IMR-90 (cell line): ENCODE results near the gene FANCE. TPM values are rescaled to one million over a fixed set of nuclear protein-coding genes. Genes with fewer than 3 reads are reported as not detected.

Experiments
- ATAC-seq: fragments of 200-7000 bp; cut with Tn5 transposase; 2 replicates; pipeline ENCODE4 v1.9.1; 2020; ENCODE audit warnings: low read depth, mild to moderate bottlenecking, moderate library complexity
- BruUV-seq: library from RNA; stranded (reverse); fragments of 400-500 nt; replicated peaks from 2 replicates; lab custom pipeline; 2021; lab: Mats Ljungman, UMichigan
- CTCF ChIA-PET: fragments of 300-600 bp; formaldehyde crosslinking; extraction: SDS; loops from one replicate; lab custom pipeline; 2021; ENCODE audit warnings: antibody characterized with exemption; lab: Yijun Ruan, JAX
- POLR2A ChIA-PET: fragments of 300-600 bp; sonication (Branson Sonifier 250); formaldehyde crosslinking; loops from one replicate; lab custom pipeline; 2022; ENCODE audit warnings: antibody characterized with exemption; ENCODE audit not compliant: unreplicated experiment; lab: Charles Lee
- DNase-seq: peaks from one replicate; pipeline ENCODE4 v3.0.0; 2013
- H2AFZ ChIP-seq: replicated peaks from 2 replicates; pipeline ENCODE3; 2013; ENCODE audit warnings: low read length, mild to moderate bottlenecking; ENCODE audit not compliant: poor library complexity
- H2AK5ac ChIP-seq: 2 replicates; pipeline ENCODE4 v1.6.1; 2013; ENCODE audit warnings: low read depth, low read length, inconsistent platforms
- H2AK9ac ChIP-seq: replicated peaks from 2 replicates; pipeline ENCODE3; 2013; ENCODE audit warnings: mild to moderate bottlenecking, low read depth, low read length, moderate library complexity; ENCODE audit not compliant: poor library complexity
- H2BK120ac ChIP-seq: 2 replicates; pipeline ENCODE4 v1.6.1; 2013; ENCODE audit warnings: low read depth, low read length, inconsistent platforms
- H2BK15ac ChIP-seq: 3 replicates; pipeline ENCODE4 v1.6.1; 2013; ENCODE audit warnings: low read depth, low read length, inconsistent platforms
- H2BK20ac ChIP-seq: 2 replicates; pipeline ENCODE4 v1.6.1; 2013; ENCODE audit warnings: low read depth, mild to moderate bottlenecking, inconsistent platforms, low read length, moderate library complexity
- H2BK5ac ChIP-seq: 2 replicates; pipeline ENCODE4 v1.6.1; 2013; ENCODE audit warnings: mild to moderate bottlenecking, low read depth, low read length, inconsistent platforms; ENCODE audit not compliant: poor library complexity, severe bottlenecking
- H3K14ac ChIP-seq: replicated peaks from 2 replicates; pipeline ENCODE4 v1.6.1; 2013; ENCODE audit warnings: low read depth, low read length, inconsistent platforms
- H3K18ac ChIP-seq: 2 replicates; pipeline ENCODE4 v1.6.1; 2013; ENCODE audit warnings: low read depth, low read length, control low read depth
- H3K23ac ChIP-seq: 2 replicates; pipeline ENCODE4 v1.6.1; 2013; ENCODE audit warnings: low read depth, low read length, inconsistent platforms
- H3K27ac ChIP-seq: 2 replicates; pipeline ENCODE4 v1.5.1; 2013; ENCODE audit warnings: mild to moderate bottlenecking, control low read depth, low read length; ENCODE audit not compliant: insufficient read depth
- H3K27me3 ChIP-seq: 2 replicates; pipeline ENCODE4 v1.6.1; 2013; ENCODE audit warnings: low read length; ENCODE audit not compliant: control insufficient read depth, insufficient read depth
- H3K36me3 ChIP-seq: 2 replicates; pipeline ENCODE4 v1.6.1; 2013; ENCODE audit warnings: low read length, mixed read lengths; ENCODE audit not compliant: control insufficient read depth, insufficient read depth
- H3K4ac ChIP-seq: 2 replicates; pipeline ENCODE4 v1.6.1; 2013; ENCODE audit warnings: low read depth, low read length, inconsistent platforms
- H3K4me1 ChIP-seq: 2 replicates; pipeline ENCODE4 v1.6.1; 2013; ENCODE audit warnings: low read length, mixed read lengths; ENCODE audit not compliant: control insufficient read depth, insufficient read depth
- H3K4me2 ChIP-seq: 2 replicates; pipeline ENCODE4 v1.6.1; 2013; ENCODE audit warnings: low read depth, mild to moderate bottlenecking, control low read depth, low read length, moderate library complexity
- H3K4me3 ChIP-seq: 2 replicates; pipeline ENCODE4 v1.5.1; 2013; ENCODE audit warnings: low read depth, mild to moderate bottlenecking, control low read depth, low read length, moderate library complexity; ENCODE audit not compliant: insufficient read depth
- H3K56ac ChIP-seq: 2 replicates; pipeline ENCODE4 v1.6.1; 2013; ENCODE audit warnings: low read length, inconsistent platforms; ENCODE audit not compliant: insufficient read depth; ENCODE audit errors: extremely low read depth
- H3K79me1 ChIP-seq, 2 experiments: 2 replicates each; pipeline ENCODE4 v1.6.1; 2013; ENCODE audit warnings: low read length in 2 of 2, inconsistent platforms in 1 of 2, low read depth in 1 of 2
- H3K9ac ChIP-seq: 2 replicates; pipeline ENCODE4 v1.6.1; 2013; ENCODE audit warnings: low read depth, low read length, control low read depth
- H3K9me1 ChIP-seq: 2 replicates; pipeline ENCODE4 v1.6.1; 2013; ENCODE audit warnings: low read length, inconsistent platforms; ENCODE audit not compliant: insufficient read depth
- H3K9me3 ChIP-seq: 2 replicates; pipeline ENCODE4 v1.6.1; 2013; ENCODE audit warnings: low read length; ENCODE audit not compliant: control insufficient read depth, insufficient read depth
- H4K20me1 ChIP-seq: 2 replicates; pipeline ENCODE4 v1.6.1; 2013; ENCODE audit warnings: low read length, inconsistent platforms; ENCODE audit not compliant: insufficient read depth
- H4K5ac ChIP-seq: 2 replicates; pipeline ENCODE4 v1.6.1; 2013; ENCODE audit warnings: mild to moderate bottlenecking, low read depth, low read length, control low read depth
- H4K8ac ChIP-seq, 2 experiments: 2 replicates each; pipeline ENCODE4 v1.6.1; 2013; ENCODE audit warnings: low read depth in 2 of 2, low read length in 2 of 2, control low read depth in 1 of 2, inconsistent platforms in 1 of 2
- H4K91ac ChIP-seq: 2 replicates; pipeline ENCODE4 v1.6.1; 2013; ENCODE audit warnings: low read depth, low read length, inconsistent platforms; ENCODE audit not compliant: insufficient read depth
- BHLHE40 ChIP-seq: fragments of 150-350 bp; IDR thresholded peaks from 2 replicates; pipeline ENCODE4 v1.6.1; 2016; ENCODE audit warnings: mild to moderate bottlenecking, low read depth, low read length
- CHD1 ChIP-seq: IDR thresholded peaks from 2 replicates; pipeline ENCODE4 v1.6.1; 2012; ENCODE audit warnings: low read depth, low read length, improper control_type of control experiment
- ELK1 ChIP-seq: fragments of 150-350 bp; IDR thresholded peaks from 2 replicates; pipeline ENCODE4 v1.6.1; 2016; ENCODE audit warnings: low read depth, mild to moderate bottlenecking, low read length, moderate library complexity, borderline replicate concordance
- FOS ChIP-seq: fragments of 150-350 bp; IDR thresholded peaks from 2 replicates; pipeline ENCODE4 v1.6.1; 2016; ENCODE audit warnings: low read depth, low read length
- MAFK ChIP-seq: IDR thresholded peaks from 2 replicates; pipeline ENCODE4 v1.6.1; 2012; ENCODE audit warnings: low read depth, low read length, improper control_type of control experiment
- MXI1 ChIP-seq: IDR thresholded peaks from 2 replicates; pipeline ENCODE4 v1.6.1; 2012; ENCODE audit warnings: low read depth, mild to moderate bottlenecking, low read length, moderate library complexity, borderline replicate concordance
- NFE2L2 ChIP-seq: fragments of 150-350 bp; IDR thresholded peaks from 2 replicates; pipeline ENCODE4 v1.6.1; 2016; ENCODE audit warnings: low read depth, mild to moderate bottlenecking, low read length
- POLR2A ChIP-seq: IDR thresholded peaks from 2 replicates; pipeline ENCODE4 v1.6.1; 2012; ENCODE audit warnings: mild to moderate bottlenecking, low read depth, low read length
- SMC3 ChIP-seq: fragments of 150-350 bp; IDR thresholded peaks from 2 replicates; pipeline ENCODE4 v1.6.1; 2016; ENCODE audit warnings: low read depth, mild to moderate bottlenecking, antibody characterized with exemption, low read length, moderate library complexity
- WGBS, 2 experiments: methylation state at CpG; one replicate each; pipeline versions ENCODE4 v1.1.5 to v1.1.7; 2013; ENCODE audit warnings: missing lambda C conversion rate in 2 of 2; ENCODE audit not compliant: insufficient read length in 1 of 2; ENCODE audit errors: extremely low coverage in 2 of 2; 5-methylcytosine and 5-hydroxymethylcytosine counted together
- dilution Hi-C: fragments of 300-500 bp; cut with HindIII; formaldehyde crosslinking; loops from one replicate; pipeline ENCODE4 v1.14.3; 2018; ENCODE audit warnings: low sequenced_read_pairs; ENCODE audit not compliant: unreplicated experiment
- in situ Hi-C: fragments of 300-500 bp; cut with MboI; formaldehyde crosslinking; loops from 3 replicates; pipeline ENCODE4 v1.14.3; 2019; ENCODE audit warnings: low sequenced_read_pairs, inconsistent platforms, mixed read lengths
- intact Hi-C: fragments of 100-400 bp; cut with micrococcal nuclease; formaldehyde crosslinking; loops from 2 replicates; pipeline ENCODE4 v1.10.0; 2022
- polyA plus RNA-seq, 3 experiments: library from polyadenylated mRNA; depleted of rRNA; stranded (reverse); fragments of >200 nt; gene quantifications; 2 replicates each; pipeline ENCODE4 v1.2.3, GENCODE V29; 2012; ENCODE audit warnings: low replicate concordance in 1 of 3
- total RNA-seq: library from RNA; depleted of rRNA; stranded (reverse); fragments of >200 nt; gene quantifications from 2 replicates; pipeline ENCODE4 v1.2.3, GENCODE V29; 2012

The FANCE gene
- total and polyA plus RNA-seq, 2 of the 4 experiments (the other 2 are of a cell fraction) = 7.1 to 9.1 TPM

GRCh38 chr6:35478259-35478658 is 26.1 kb downstream of the FANCE start:
- in situ Hi-C loops = no loop called here
- Histone ChIP-seq H2BK120ac (no peak overlapping the region), H4K8ac (no peak overlapping the region), H3K79me1 (peaks cover 18 to 46% of the 10 kb centered on the region in 2 experiments), H2BK15ac (no peak overlapping the region), H3K9me1 (peaks cover 11% of the 10 kb centered on the region; the same call in 1 of the 2 replicates), H3K27ac (no peak overlapping the region), H3K9me3 (no peaks in the 10 kb centered on the region), H3K4ac (no peak overlapping the region), H3K4me1 (no peaks in the 10 kb centered on the region), H3K36me3 (peaks cover 63% of the 10 kb centered on the region), H2BK5ac (no peak overlapping the region), H3K14ac (no peak overlapping the region), H4K5ac (no peak overlapping the region), H4K20me1 (peaks cover 29% of the 10 kb centered on the region), H3K56ac (no peak overlapping the region), H3K9ac (no peak overlapping the region), H2AK5ac (no peak overlapping the region), H4K91ac (no peak overlapping the region), H3K4me3 (no peak overlapping the region), H3K18ac (no peak overlapping the region), H2AFZ (no peak overlapping the region), H2BK20ac (no peak overlapping the region), H3K4me2 (no peak overlapping the region), H3K23ac (no peak overlapping the region), H2AK9ac (no peak overlapping the region), H3K27me3 (no peaks in the 10 kb centered on the region)
- no CpG with 5 or more reads among the region's 7 CpGs for whole genome bisulfite sequencing, 2 experiments
- dilution Hi-C loops = no loop called here
- POLR2A ChIA-PET = no interaction called here
- no peak for TF ChIP-seq MXI1
- no peak for TF ChIP-seq MAFK
- no peak for TF ChIP-seq POLR2A
- no peak for TF ChIP-seq SMC3
- TF ChIP-seq NFE2L2 = no peak
- no peak for TF ChIP-seq CHD1
- TF ChIP-seq ELK1 = no peak
- no peak for TF ChIP-seq FOS
- no peak for TF ChIP-seq BHLHE40
- BruUV-seq = no TSS peak
- DNase-seq (no peak), ATAC-seq (no peak)
- CTCF ChIA-PET = interaction anchor here (1.0 kb wide), 1 partner anchor 24 kb away, joined by 8 read pairs; no protein-coding TSS in a partner anchor
- intact Hi-C loops = no loop called here
